Activated T-cell treated with anti-CD3 and anti-CD28 coated beads for 24 hours (primary cell): Measurements from ENCODE around the gene NXPH4.

Experiments
- DNase-seq: peaks from one replicate; pipeline ENCODE4 v3.0.0-alpha.2; 2020; ENCODE audit warnings: low read depth

NXPH4 gene

GRCh38 chr12:57232156-57232756 is 15.7 kb downstream of the NXPH4 start:
- DNase-seq: no peak

- no peak for DNase-seq
Measured at GRCh38 chr12:57233357-57234232, 17.0 kb downstream of the NXPH4 start.

- DNase-seq: no peak
Measured at GRCh38 chr12:57234233-57234570, 17.6 kb downstream of the NXPH4 start.

GRCh38 chr12:57234571-57235016 is 18.0 kb downstream of the NXPH4 start:
- no peak for DNase-seq

GRCh38 chr12:57235017-57235727 is 18.6 kb downstream of the NXPH4 start:
- no peak for DNase-seq

GRCh38 chr12:57235728-57236131 is 19.1 kb downstream of the NXPH4 start:
- no peak for DNase-seq

- DNase-seq: no peak
Measured at GRCh38 chr12:57236201-57236924, 19.8 kb downstream of the NXPH4 start.

GRCh38 chr12:57236925-57237595 is 20.5 kb downstream of the NXPH4 start:
- no peak for DNase-seq

- no peak for DNase-seq
Measured at GRCh38 chr12:57237596-57237931, 21.0 kb downstream of the NXPH4 start.

GRCh38 chr12:57237932-57238853 is 21.6 kb downstream of the NXPH4 start:
- DNase-seq: no peak

GRCh38 chr12:57238854-57239554 is 22.4 kb downstream of the NXPH4 start:
- DNase-seq: peak; percentile 82

GRCh38 chr12:57239587-57240065 is 23.0 kb downstream of the NXPH4 start:
- no peak for DNase-seq

GRCh38 chr12:57240066-57240921 is 23.7 kb downstream of the NXPH4 start:
- DNase-seq: peak; percentile 56

GRCh38 chr12:57240926-57241401 is 24.4 kb downstream of the NXPH4 start:
- DNase-seq: no peak

- no peak for DNase-seq
Measured at GRCh38 chr12:57241402-57242310, 25.1 kb downstream of the NXPH4 start.

- DNase-seq: no peak
Measured at GRCh38 chr12:57242329-57242690, 25.7 kb downstream of the NXPH4 start.

GRCh38 chr12:57242691-57243454 is 26.3 kb downstream of the NXPH4 start:
- no peak for DNase-seq
